ENCODE measurements around the gene CLIC1.

CLIC1 gene

DNA sequence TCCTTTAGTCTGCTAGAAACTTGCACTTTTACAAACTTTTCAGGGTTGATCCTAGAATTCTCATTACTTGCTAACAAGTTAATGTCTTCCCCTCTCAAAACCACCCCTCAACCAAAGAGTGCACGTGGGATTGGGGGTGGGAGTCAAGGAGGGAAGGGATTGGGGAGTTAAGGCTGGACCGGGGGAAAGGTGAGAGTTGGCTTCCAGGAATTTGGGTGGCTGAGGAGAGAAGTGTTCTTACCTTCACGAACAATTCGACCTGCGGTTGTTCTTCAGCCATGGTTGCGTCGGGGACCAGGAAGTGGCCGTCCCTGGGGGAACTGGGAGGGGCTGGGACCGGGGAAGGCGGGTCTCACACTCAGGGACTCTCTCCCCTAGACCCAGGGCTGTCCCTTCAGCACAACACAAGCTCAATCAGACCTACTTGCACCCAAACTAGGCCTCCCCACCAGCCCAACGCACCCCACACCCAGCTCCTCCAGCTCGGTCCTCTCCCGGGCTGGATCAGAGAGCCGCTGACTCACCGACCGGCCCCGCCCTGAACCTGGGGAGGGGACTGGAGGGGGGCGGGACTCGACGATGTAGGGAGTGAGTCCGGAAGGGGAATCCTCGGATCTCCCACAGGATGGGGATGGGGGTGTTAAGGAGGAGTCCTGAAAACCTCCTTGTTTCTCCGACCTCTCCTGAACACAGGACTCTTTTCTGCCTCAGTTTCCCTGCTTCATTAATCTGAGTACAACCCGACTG, at the start of gene CLIC1:
Gene CLIC1 (minus strand): TSS at position 510 of the 747 bp plus-strand sequence. CDS start 230 bp downstream, at position 280.
- peak; percentile 90 for DNase-seq

GRCh38 chr6:31785475-31785874, 49.1 kb upstream of the CLIC1 start:
- no peak for DNase-seq

DNA sequence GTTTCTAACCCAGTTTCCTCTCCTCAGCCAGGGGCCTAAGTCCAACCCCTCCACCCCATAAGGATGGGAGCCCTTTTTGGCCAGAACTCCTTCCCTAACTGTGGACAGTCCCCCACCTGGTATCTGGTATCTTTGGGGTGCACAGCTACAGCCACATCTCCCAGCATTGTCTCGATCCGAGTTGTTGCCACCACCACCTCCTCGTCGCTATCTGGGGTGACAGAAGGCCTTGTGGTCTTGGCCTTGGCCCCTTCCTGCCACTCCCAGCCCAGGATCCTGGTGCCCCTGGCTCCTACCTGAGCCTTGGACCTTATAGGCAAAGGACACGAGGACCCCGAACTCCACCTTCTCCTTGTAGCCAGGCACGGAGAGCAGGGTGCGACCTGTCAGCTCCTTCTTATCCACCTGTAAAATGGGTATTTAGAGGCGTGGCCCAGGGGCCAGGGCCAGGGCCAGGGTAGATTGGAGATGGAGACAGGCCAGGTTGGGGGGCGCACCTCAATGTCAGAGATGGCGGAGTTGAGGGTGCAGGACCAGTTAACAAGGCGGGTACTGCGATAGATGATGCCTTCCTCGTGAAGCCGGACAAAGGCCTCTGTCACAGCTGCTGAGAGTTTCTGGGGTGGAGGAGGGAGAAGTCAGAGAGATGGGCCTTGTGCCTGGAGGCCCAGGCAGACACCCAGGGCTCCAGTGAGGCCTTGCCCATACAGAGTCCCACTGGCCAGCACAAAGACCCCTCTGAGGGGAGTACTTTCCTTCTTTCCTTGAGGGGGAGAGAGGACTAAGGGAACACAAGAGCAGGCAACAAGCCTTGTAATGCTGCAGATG, 48.0 kb upstream of the CLIC1 start:
- no peak for DNase-seq

- no peak for DNase-seq
Observed at GRCh38 chr6:31782126-31782855, 46.0 kb upstream of the CLIC1 start.

DNA sequence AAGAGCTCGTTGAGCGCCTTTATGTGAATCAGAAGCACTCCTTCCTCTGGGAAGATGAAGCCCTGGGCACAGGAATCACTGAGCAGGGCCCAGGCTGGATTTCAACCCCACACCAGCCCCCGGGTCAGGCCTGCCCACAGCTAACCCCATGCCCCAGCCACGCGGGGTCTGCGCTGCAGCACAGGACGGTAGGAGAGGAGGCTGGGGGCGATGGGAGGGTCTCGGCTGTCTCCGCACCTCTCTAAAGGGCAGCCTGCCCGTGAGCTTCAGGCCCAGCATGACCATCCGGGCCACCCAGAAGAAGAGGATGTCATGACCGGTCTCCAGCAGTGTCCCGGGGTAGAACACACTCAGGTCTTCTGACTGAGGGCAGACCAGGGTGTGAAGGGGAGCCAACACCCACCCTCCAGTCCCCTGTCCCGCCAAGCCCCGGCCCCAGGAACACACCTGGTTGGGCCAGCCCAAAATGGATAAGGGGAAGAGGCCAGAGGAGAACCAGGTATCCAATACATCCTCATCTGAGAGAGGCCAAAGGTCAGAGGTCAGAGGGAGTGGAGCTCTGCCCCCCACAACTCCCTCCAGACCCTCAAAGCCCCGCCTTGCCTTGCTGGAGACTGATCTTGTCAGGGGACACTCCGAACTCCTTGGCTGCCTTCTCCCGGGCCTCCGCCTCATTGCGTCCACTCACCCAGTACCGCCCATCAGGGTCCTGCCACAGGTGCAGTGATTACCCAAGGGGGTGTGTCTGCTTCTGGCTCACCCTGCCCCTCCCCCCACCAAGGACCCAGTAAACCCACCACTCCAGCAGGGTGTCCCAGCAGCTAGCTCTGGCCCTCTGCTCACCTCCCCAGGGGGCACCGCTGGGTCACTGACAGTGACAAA, 45.2 kb upstream of the CLIC1 start:
- DNase-seq = no peak

GRCh38 chr6:31780507-31781243, 44.3 kb upstream of the CLIC1 start:
- no peak for DNase-seq

DNA sequence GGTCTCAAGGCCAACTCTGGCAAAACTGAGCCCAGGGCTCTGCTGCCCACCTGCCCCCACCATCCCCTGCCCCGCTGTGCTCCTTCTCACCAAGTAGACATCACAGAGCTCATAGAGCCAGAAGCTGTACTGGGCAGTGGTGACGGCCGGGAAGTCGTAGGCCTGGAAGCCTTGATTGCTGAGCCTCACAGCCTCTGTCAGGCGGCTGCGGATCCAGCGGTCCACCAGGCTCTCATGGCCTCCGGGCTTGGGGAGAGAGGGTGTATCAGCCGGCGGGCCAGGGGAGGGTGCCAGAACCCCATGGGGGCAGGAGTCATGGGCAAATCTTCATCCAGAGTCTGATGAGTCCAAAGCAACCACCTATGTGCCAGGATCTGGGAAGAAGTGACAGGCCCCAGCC, 43.6 kb upstream of the CLIC1 start:
- DNase-seq = no peak

- DNase-seq = no peak
Observed at GRCh38 chr6:31778999-31779885, 42.9 kb upstream of the CLIC1 start.

DNA sequence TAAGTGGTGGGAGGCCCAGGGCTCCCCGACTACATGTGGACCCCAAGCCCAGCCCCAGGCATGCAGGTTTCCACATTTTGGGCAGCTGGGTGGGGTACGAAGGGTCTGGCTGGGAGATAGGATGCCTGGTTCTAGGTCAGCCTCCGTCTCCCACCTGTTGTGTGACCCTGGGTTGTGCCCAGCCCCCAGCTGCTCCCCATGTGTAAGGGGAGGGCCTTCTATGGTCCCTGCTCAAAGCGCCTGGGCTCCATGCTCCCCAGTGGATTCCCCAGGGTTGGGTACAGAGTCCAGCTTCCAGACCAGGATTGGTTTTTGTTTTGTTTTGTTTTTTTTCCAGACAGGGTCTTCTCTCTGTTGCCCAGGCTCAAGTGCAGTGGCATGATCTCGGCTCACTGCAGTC, 41.9 kb upstream of the CLIC1 start:
- no peak for DNase-seq

DNA sequence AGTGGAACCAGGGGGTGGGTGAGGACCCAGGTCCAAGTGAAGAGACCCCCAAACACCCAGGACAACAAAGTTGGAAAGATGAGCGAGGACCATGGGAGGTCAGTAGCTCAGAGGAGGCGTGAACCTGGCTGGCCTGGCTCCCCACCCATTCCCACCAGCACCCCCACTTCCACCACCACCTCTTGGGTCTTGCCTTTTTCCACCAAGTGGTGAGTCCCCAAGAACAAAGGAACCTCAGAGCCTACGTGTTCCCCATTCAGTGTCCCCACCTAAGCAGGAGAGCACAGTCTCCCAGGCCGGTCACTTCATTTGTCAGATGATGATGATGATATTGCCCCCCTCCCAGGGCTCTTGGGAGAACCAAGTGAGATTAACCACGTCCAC, 41.3 kb upstream of the CLIC1 start:
- no peak for DNase-seq

GRCh38 chr6:31776989-31777666, 40.8 kb upstream of the CLIC1 start, which contains the start of gene VWA7:
Gene VWA7 (minus strand): TSS chr6:31777328. CDS start chr6:31776779, 549 bp downstream.
- peak; percentile 78 for DNase-seq

DNA sequence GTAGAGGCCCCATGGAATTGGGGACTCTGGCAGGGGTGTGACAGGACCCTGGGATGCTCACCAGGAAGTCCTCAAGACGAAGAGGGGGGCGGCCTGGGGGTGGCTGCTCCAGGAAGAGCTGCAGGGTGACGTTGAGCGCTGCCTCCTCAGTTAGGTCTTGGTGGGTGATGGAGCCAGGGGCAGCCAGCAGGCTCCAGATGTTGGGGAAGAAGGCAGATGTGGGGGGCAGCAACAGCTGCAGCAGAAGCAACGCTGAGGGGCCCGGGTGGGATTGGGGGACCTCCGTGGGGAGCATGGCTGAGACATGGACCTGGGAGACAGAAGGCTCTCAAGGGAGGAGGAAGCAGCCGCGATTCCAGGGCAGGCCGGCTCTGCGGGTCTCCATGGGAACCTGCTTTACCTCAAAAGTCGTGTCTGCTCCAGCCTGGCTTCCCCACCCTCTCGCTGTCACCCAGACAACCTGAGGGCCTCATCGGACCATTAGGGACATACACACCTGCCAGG, 40.2 kb upstream of the CLIC1 start:
- DNase-seq = no peak

- DNase-seq = no peak
Observed at GRCh38 chr6:31775633-31776484, 39.5 kb upstream of the CLIC1 start.

GRCh38 chr6:31775184-31775583, 38.9 kb upstream of the CLIC1 start:
- DNase-seq = no peak

- no peak for DNase-seq
Observed at GRCh38 chr6:31771992-31772358, 35.6 kb upstream of the CLIC1 start.

DNA sequence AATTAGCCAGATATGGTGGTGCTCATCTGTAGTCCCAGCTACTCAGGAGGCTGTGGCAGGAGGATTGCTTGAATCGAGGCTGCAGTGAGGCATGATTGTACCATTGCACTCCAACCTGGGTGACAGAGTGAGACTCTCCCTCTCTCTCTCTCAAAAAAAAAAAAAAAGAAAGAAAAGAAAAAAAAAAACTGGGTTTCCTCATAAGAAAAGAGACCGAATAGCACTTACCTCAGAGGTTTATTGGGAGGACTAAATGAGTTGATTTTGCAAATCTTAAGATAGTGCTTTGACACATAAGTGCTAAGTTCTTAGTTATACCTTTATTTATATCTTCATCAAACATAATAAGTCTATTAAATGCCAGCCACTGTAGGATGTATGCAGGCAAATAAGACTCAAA, 34.5 kb upstream of the CLIC1 start:
- DNase-seq = no peak

DNA sequence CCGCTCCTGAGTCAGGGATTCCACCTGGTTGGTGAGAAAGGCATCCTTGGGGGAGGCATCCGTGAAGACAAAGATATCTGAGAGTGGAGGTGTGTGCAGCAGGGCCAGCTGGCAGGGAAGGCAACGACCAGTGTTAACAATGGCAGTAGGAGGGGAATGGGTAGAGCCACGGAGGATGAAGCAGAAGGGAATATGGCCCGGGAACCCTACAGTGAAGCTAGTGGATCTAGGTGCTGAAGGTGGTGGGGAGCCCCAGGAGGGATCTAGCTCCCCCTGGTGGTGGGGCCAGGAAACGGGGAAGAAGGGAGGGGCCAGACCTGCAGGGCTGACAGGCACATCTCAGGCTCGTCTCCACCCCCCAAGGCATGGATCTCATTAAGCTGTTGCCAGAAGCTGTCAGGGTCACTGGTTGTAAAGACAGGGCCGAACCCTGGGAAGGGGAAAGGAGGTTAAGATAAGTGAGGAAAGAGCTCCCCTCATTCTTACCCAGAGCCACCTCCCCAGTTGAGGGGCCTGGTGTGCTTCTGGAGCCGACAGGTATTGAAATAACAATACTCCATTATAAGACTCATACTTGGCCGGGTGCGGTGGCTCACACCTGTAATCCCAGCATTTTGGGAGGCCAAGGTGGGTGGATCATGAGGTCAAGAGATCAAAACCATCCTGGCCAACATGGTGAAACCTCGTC, 33.5 kb upstream of the CLIC1 start:
- DNase-seq = peak; percentile 91

Data from activated CD4-positive, alpha-beta T cell treated with anti-CD3 and anti-CD28 coated beads, Interleukin-2, Interleukin-6, amounts not matched to agents 100 ng/mL and 50 ng/mL, durations not matched to agents 16 hours and 8 hours (primary cell).